Fibroblast of the conjunctiva (primary cell): ENCODE data around the gene CEBPZOS.

ENCODE experiments used
- DNase-seq: peaks from one replicate; pipeline ENCODE4 v3.0.0-alpha.2; 2010; ENCODE audit warnings: low read depth

The CEBPZOS gene

GRCh38 chr2:37232131-37232933 lies 36.0 kb downstream of the CEBPZOS start:
- no peak for DNase-seq

DNA sequence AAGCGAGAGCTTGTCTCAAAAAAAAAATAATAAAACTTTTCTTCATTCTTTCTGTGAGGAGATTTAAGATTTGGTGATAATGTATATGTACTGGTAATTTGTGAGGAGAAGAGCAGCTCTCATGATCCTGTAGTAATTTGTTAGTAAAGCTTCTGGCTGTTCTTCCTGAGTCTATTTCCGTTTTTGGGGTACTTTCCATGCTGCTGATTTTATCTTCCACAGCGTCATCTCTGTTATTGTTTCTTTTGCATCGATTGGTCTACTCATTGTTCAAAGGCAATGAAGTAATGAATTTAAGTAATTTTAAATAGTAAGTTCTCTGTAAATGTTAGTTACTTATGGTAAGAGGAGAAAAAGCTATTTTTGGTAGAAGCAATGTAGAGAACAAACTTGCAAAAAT lies 47.1 kb downstream of the CEBPZOS start:
- no peak for DNase-seq

GRCh38 chr2:37244017-37244416 lies 47.7 kb downstream of the CEBPZOS start:
- no peak for DNase-seq

- DNase-seq: no peak
These were observed 48.5 kb downstream of the CEBPZOS start for GRCh38 chr2:37244755-37245154.

GRCh38 chr2:37246205-37246604 lies 49.9 kb downstream of the CEBPZOS start:
- no peak for DNase-seq

GRCh38 chr2:37250869-37251740 lies 54.8 kb downstream of the CEBPZOS start:
- no peak for DNase-seq
